GM10266 (cell line): Measurements from ENCODE around the gene GPR176.

Experiments
- DNase-seq: peaks from one replicate; pipeline ENCODE4 v3.0.0; 2012; ENCODE audit errors: extremely low spot score
- TF ChIP-seq, protein P1 (sequence below): IDR thresholded peaks from 2 replicates; pipeline ENCODE4 v1.5.1; 2012; ENCODE audit warnings: mild to moderate bottlenecking, low read depth; ENCODE audit not compliant: control insufficient read depth, insufficient read depth; ENCODE audit errors: missing control alignments

The GPR176 gene

DNA sequence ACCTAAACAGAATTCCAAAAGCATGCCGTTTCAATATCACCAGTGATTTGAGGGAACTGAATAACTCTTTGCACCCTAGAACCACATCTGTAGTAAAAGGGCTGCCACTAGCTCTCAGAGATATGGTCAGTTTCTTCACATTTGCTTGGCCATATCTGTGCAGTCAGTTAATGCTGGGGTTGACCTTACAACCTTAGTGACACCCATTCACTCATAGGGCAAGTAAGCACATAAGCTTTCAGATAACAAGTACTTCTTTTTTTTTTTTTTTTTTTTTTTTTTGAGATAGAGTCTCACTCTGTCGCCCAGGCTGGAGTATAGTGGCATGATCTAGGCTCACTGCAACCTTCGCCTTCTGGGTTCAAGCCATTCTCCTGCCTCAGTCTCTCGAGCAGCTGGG, 117.0 kb downstream of the GPR176 start:
- DNase-seq = no peak
- TF ChIP-seq, protein P1, sequence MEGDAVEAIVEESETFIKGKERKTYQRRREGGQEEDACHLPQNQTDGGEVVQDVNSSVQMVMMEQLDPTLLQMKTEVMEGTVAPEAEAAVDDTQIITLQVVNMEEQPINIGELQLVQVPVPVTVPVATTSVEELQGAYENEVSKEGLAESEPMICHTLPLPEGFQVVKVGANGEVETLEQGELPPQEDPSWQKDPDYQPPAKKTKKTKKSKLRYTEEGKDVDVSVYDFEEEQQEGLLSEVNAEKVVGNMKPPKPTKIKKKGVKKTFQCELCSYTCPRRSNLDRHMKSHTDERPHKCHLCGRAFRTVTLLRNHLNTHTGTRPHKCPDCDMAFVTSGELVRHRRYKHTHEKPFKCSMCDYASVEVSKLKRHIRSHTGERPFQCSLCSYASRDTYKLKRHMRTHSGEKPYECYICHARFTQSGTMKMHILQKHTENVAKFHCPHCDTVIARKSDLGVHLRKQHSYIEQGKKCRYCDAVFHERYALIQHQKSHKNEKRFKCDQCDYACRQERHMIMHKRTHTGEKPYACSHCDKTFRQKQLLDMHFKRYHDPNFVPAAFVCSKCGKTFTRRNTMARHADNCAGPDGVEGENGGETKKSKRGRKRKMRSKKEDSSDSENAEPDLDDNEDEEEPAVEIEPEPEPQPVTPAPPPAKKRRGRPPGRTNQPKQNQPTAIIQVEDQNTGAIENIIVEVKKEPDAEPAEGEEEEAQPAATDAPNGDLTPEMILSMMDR = no peak

DNA sequence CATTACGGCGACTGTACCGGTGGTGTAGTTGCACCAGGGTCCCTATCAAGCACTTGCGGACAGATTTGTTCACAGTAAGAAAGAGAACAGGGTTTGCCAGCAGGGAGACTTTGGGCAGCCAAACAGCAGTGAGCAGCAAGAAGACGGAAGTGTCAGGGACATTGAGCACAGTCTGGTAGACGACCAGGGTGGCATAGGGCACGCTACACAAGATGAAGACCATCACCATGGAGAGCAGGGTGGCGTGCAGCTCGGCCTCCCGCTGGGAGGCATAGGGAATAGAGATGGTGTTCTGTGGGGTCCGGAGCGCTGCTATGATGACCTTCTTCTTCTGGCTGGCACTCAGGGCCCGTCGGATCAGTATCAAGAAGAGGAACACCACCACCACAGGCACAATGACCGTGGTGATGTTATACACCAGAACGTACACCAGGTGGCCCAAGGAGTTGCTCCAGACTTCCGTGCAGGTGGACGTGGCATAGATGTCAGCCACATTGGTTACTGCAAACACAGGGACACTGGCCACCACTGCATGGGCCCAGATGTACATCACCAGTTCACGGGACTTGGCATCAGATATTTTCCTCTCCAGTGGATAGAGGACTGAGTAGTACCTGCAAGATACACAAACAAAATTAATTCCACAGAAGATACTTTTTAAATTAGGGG, 118.3 kb downstream of the GPR176 start:
- peak; percentile 34 for DNase-seq
- TF ChIP-seq, protein P1 = peak; percentile 52

DNA sequence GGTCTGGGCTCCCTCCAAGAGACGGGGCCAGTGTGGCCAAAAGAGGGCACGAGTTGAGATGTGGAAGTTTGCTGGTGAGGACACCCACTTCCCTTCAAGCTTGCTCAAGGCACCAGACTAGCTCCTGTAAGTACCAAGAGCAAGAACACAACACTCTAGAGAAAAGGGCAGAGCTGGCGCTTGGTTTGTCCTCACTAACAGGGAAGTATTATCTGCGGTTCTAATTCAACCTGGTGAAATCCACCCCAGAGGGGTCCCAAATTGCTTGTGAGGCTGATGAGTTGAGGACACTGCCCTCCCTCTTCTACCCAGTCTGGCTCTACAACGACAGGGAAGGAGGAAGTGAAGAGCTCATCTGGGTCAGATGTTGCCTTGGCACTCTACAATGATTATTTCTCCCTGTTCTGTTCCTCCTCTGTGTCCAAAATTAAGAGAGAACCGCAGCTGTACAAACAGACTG, 120.5 kb downstream of the GPR176 start:
- TF ChIP-seq, protein P1 = no peak
- DNase-seq = no peak

DNA sequence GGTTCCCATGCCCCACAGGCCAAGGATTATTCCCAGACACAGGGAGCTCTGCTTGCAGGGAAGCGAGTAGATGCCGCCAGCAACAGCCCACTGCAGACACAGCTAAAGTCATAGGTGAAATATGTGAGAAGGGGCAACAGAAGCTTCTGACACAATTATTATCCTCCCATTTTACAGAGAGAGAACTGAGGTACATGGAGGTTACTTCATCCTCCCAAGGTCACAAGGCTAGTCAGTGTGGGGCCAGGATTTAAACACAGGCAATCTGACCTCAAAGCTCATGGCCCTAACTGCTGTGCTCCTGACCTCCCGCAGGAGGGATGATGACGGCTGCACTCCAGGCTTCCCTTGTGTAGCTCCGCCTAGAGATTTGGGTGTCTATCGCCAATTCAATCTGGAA, 121.7 kb downstream of the GPR176 start:
- no peak for DNase-seq
- TF ChIP-seq, protein P1 = no peak

DNA sequence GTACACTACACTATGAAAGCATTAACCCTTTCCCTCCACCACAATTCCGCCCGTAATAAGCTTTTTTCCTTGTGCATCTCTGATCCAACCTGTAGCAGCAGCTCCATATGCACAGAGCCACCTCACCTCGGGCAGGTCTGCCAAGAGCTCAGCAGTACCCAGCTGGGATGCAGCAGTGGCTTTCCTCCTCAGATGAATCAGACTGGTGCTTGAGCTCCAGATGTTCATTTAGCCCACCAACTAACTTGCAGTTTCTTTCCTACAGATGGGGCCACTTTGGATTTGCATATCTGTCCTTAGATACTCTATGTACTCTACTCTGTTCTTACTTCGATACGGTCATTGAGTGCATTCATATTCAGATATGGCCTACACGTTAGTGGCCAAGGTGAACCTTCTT, 122.7 kb downstream of the GPR176 start:
- TF ChIP-seq, protein P1 = no peak
- DNase-seq = no peak

DNA sequence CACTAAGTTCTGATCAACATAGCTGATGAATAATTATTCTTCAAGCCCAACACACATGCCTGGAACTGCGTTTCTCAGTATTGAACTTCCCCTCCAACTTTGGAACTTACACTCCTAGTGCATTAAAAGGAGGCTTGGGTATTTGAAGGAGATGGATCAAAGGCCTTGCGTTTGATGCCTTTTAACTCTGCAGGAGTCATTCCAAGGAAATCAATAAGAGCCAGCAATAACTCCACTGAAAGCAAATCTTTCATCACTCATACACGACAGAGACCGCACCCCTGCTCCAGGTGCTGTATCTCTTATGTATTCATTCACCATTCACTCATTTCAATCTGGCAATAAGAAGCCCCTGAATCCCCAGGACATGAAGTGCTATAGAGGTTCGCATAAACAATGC, 123.5 kb downstream of the GPR176 start:
- TF ChIP-seq, protein P1 = no peak
- DNase-seq = no peak

DNA sequence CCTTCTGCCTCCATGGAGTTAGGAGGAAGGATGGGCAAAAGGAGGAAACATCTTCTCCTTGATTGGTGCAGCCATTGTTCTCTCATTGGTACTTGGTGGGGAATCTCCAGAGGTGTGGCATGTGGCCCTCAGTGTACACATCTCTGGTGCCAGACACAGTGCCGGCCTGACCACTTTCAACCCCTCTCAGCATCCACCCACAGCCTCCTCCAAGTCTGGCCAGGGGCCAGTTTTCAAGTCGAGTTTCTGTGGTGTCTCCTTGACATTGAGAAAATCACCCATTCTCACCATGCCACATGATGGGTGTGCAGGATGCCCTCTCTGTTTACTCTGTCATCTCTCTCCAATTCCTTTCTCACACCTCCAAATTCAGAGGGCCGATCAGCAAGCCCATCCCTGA, 124.6 kb downstream of the GPR176 start:
- TF ChIP-seq, protein P1 = no peak
- DNase-seq = no peak
